Colonic mucosa (tissue), 4 donors: ENCODE measurements around the gene PRKCE. TPM values are rescaled to one million over a fixed set of nuclear protein-coding genes. Genes with fewer than 3 reads are reported as not detected.

ENCODE experiments used
- DNase-seq: peaks from one replicate; pipeline ENCODE4 v3.0.0-alpha.2; 2020
- H3K27ac ChIP-seq: fragments of 200-600 bp; one replicate; pipeline ENCODE4 v1.8.0; 2021
- H3K27me3 ChIP-seq: fragments of 200-600 bp; one replicate; pipeline ENCODE4 v1.8.0; 2021
- H3K36me3 ChIP-seq: fragments of 200-600 bp; one replicate; pipeline ENCODE4 v1.8.0; 2021
- H3K4me1 ChIP-seq: fragments of 200-600 bp; one replicate; pipeline ENCODE4 v1.8.0; 2021; ENCODE audit warnings: mild to moderate bottlenecking
- H3K4me3 ChIP-seq: fragments of 200-600 bp; one replicate; pipeline ENCODE4 v1.8.0; 2021
- H3K9ac ChIP-seq, 2 donors: one replicate each; pipeline ENCODE4 v1.7.0; 2013; ENCODE audit warnings: control low read depth in 2 of 2, low read depth in 2 of 2, low read length in 2 of 2
- H3K9me3 ChIP-seq: fragments of 200-600 bp; one replicate; pipeline ENCODE4 v1.8.0; 2021
- intact Hi-C: fragments of 100-400 bp; cut with DNase I; formaldehyde crosslinking; loops from one replicate; pipeline ENCODE4 v1.14.1; 2022
- total RNA-seq, 2 donors: library from RNA; stranded (reverse); fragmentation: NEBNext Ultra II Directional in 1 of 2; extraction: Animal tissue kit (Norgen Biotek cat#: 25700) in 1 of 2; gene quantifications; one replicate each; pipeline ENCODE4 v1.2.1, GENCODE V29; 2021
- TF ChIP-seq, protein P1 (sequence below): fragments of 200-600 bp; IDR thresholded peaks from one replicate; pipeline ENCODE4 v1.8.0; 2022; ENCODE audit warnings: antibody characterized with exemption, mild to moderate bottlenecking
- donor health status: healthy.
- donor health status: DM: no; HTN: no; CAD: no.
- donor health status: DM: no; HTN: no; CAD: no.

Gene PRKCE
- total RNA-seq, 2 donors from 2014 or later: 17.5 to 25.8 TPM

DNA sequence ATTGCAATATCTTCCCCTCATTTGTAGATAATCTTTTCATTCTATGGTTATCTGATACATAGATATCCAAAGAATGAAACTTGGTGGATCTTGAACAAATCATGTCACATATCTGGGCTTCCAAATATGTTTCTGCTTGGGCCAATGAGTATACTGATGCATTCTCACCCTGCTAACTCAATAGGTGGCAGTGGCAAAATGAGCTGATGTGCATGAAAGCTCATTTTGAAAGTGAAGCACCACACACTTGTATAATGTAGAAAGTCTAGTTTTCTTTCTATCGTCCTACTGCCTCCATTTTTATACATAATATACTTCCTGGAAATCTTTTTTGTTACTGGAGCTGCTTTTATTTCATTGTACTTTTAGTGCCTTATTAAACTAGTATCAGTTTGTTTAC is 208.2 kb downstream of the PRKCE start:
- no peak for DNase-seq
- TF ChIP-seq, protein P1, sequence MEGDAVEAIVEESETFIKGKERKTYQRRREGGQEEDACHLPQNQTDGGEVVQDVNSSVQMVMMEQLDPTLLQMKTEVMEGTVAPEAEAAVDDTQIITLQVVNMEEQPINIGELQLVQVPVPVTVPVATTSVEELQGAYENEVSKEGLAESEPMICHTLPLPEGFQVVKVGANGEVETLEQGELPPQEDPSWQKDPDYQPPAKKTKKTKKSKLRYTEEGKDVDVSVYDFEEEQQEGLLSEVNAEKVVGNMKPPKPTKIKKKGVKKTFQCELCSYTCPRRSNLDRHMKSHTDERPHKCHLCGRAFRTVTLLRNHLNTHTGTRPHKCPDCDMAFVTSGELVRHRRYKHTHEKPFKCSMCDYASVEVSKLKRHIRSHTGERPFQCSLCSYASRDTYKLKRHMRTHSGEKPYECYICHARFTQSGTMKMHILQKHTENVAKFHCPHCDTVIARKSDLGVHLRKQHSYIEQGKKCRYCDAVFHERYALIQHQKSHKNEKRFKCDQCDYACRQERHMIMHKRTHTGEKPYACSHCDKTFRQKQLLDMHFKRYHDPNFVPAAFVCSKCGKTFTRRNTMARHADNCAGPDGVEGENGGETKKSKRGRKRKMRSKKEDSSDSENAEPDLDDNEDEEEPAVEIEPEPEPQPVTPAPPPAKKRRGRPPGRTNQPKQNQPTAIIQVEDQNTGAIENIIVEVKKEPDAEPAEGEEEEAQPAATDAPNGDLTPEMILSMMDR: no peak
- Histone ChIP-seq H3K9me3 (no peaks in the 10 kb centered on the region), H3K4me1 (peaks cover 4% of the 10 kb centered on the region), H3K9ac (no peak overlapping the region), H3K27me3 (no peaks in the 10 kb centered on the region), H3K27ac (no peak overlapping the region), H3K36me3 (no peaks in the 10 kb centered on the region), H3K4me3 (no peak overlapping the region)
- intact Hi-C loops: no loop called here

DNA sequence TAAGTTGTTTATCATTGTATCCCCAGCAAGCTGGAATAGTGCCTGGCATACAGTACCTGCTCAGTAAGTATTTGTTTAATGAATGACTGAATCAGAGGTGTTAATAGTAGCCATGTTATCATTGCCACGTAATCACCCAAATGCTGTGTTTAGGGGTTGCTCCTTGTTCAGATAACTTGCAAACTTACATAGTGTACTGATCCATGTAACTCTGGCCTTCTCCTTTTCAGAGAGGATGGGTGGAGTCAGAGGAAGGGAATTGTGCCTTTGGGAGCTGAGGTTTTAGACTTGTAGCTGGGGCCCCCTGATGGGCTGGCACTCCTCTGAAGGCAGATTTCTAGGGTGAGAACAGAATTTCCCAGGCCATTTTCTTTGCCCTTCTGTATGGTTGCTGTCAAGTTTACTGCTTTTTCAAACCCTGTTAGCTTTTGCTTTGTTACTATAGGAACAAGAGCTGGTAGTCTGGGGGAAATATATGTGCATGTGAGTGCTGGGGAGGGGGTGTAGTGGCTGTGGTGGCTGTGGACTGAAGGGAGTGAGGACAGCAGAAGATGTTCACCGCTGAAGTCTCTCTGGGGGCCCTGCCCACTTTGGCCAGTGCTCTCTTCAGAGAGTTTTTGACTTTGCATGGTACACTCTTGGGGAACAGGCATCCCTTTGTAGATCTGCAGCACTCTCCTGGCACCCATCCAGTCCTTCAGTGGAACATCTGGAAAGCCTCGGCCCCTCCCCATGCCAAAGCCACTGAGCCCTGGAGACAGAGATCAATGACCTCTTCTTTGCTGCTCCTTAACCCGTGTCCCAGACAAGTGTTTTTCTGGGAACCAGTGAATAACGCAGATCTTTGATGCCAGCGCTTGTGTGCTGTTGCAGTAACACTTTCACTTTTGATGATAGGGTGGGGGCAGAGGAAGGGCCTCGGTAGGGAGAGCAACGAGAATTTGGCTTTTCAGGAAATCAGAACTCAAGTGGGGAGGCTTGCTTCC is 209.0 kb downstream of the PRKCE start:
- Histone ChIP-seq H3K9ac (no peak overlapping the region), H3K36me3 (no peaks in the 10 kb centered on the region), H3K27ac (no peak overlapping the region), H3K4me3 (no peak overlapping the region), H3K4me1 (peaks cover 4% of the 10 kb centered on the region), H3K27me3 (no peaks in the 10 kb centered on the region), H3K9me3 (no peaks in the 10 kb centered on the region)
- TF ChIP-seq, protein P1: no peak
- intact Hi-C loops: no loop called here
- DNase-seq: peak; percentile 35

GRCh38 chr2:45862843-45863242 is 211.4 kb downstream of the PRKCE start:
- intact Hi-C loops: no loop called here
- no peaks in the 10 kb centered on the region for H3K27me3 ChIP-seq
- no peak overlapping the region for H3K9ac ChIP-seq
- no peak overlapping the region for H3K4me3 ChIP-seq
- TF ChIP-seq, protein P1: no peak
- no peaks in the 10 kb centered on the region for H3K9me3 ChIP-seq
- no peaks in the 10 kb centered on the region for H3K36me3 ChIP-seq
- no peak overlapping the region for H3K27ac ChIP-seq
- no peak for DNase-seq
- H3K4me1 ChIP-seq: peaks cover 4% of the 10 kb centered on the region

GRCh38 chr2:45864121-45864520 is 212.6 kb downstream of the PRKCE start:
- TF ChIP-seq, protein P1: no peak
- no peak overlapping the region for H3K9ac ChIP-seq
- no peaks in the 10 kb centered on the region for H3K27me3 ChIP-seq
- intact Hi-C loops: no loop called here
- no peak for DNase-seq
- peaks cover 4% of the 10 kb centered on the region for H3K4me1 ChIP-seq
- no peaks in the 10 kb centered on the region for H3K36me3 ChIP-seq
- no peak overlapping the region for H3K27ac ChIP-seq
- no peak overlapping the region for H3K4me3 ChIP-seq
- H3K9me3 ChIP-seq: no peaks in the 10 kb centered on the region

DNA sequence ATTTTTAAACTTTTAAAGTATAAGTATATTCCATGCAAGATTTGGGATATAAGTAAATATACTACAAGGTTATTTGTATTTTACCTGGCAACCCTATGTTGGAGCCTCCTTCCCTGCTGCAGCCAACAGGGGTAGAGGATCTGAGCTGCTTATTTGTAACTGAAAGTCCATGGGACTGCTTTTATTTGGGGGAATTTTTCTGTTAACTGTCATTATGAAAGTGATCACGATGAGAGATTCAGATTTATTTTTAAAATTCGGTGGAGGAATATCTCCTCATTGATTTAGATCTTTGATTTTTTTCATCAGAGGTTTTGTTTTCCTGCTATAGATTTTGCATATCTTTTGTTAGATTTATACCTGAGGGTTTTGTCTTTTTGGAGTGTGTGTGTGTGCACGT is 215.9 kb downstream of the PRKCE start:
- H3K9me3 ChIP-seq: no peaks in the 10 kb centered on the region
- H3K27me3 ChIP-seq: no peaks in the 10 kb centered on the region
- no peak overlapping the region for H3K27ac ChIP-seq
- no peak overlapping the region for H3K4me3 ChIP-seq
- TF ChIP-seq, protein P1: no peak
- H3K4me1 ChIP-seq: no peaks in the 10 kb centered on the region
- H3K36me3 ChIP-seq: no peaks in the 10 kb centered on the region
- no peak for DNase-seq
- H3K9ac ChIP-seq: no peak overlapping the region
- intact Hi-C loops: no loop called here
